PC-3 (cell line): ENCODE results near the gene VPS8.
"Not testable (repeated sequence)": the region's sequence is repeated elsewhere in the genome, so short reads cannot be mapped to it uniquely, and the experiment has no call there.

Source experiments
- EZH2 ChIP-seq: fragments of 300-600 bp; sonication (generic); IDR thresholded peaks from one replicate; pipeline ENCODE4 v1.6.1; 2017; ENCODE audit warnings: antibody characterized with exemption, mild to moderate bottlenecking, low read length; ENCODE audit not compliant: unreplicated experiment
- TF ChIP-seq, protein P1 (sequence below): fragments of 300-600 bp; sonication (generic); conservative IDR thresholded peaks from 2 replicates; pipeline ENCODE4 v1.5.1; 2017; ENCODE audit warnings: antibody characterized with exemption, low read depth, mild to moderate bottlenecking, low read length

DNA sequence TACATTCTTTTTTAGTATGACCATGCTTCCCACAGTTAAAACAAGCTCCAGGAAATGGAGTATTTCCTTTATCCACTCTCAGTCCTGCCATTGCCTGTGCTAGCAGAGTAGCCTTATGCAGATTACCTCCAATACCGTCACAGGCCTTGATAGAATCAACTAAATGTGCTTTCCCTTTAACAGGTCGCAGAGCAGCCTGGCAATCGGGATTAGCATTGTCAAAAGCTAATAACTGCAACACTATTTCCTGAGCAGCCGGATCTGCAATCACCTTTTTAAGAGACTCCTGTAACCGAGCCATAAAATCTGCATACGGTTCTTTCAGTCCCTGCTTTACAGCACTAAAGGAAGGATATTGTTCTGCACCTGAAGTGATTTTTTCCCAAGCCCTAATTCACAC is 206.0 kb downstream of the VPS8 start:
- TF ChIP-seq, protein P1, sequence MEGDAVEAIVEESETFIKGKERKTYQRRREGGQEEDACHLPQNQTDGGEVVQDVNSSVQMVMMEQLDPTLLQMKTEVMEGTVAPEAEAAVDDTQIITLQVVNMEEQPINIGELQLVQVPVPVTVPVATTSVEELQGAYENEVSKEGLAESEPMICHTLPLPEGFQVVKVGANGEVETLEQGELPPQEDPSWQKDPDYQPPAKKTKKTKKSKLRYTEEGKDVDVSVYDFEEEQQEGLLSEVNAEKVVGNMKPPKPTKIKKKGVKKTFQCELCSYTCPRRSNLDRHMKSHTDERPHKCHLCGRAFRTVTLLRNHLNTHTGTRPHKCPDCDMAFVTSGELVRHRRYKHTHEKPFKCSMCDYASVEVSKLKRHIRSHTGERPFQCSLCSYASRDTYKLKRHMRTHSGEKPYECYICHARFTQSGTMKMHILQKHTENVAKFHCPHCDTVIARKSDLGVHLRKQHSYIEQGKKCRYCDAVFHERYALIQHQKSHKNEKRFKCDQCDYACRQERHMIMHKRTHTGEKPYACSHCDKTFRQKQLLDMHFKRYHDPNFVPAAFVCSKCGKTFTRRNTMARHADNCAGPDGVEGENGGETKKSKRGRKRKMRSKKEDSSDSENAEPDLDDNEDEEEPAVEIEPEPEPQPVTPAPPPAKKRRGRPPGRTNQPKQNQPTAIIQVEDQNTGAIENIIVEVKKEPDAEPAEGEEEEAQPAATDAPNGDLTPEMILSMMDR: not testable (repeated sequence)
- TF ChIP-seq EZH2: not testable (repeated sequence)
